GM19240 (cell line): Measurements from ENCODE around the gene KCND1.
"Not testable (repeated sequence)": the region's sequence is repeated elsewhere in the genome, so short reads cannot be mapped to it uniquely, and the experiment has no call there.

Experiments
- DNase-seq: peaks from one replicate; pipeline ENCODE4 v3.0.0; 2011; ENCODE audit warnings: low spot score; ENCODE audit not compliant: insufficient read length

The KCND1 gene

DNA sequence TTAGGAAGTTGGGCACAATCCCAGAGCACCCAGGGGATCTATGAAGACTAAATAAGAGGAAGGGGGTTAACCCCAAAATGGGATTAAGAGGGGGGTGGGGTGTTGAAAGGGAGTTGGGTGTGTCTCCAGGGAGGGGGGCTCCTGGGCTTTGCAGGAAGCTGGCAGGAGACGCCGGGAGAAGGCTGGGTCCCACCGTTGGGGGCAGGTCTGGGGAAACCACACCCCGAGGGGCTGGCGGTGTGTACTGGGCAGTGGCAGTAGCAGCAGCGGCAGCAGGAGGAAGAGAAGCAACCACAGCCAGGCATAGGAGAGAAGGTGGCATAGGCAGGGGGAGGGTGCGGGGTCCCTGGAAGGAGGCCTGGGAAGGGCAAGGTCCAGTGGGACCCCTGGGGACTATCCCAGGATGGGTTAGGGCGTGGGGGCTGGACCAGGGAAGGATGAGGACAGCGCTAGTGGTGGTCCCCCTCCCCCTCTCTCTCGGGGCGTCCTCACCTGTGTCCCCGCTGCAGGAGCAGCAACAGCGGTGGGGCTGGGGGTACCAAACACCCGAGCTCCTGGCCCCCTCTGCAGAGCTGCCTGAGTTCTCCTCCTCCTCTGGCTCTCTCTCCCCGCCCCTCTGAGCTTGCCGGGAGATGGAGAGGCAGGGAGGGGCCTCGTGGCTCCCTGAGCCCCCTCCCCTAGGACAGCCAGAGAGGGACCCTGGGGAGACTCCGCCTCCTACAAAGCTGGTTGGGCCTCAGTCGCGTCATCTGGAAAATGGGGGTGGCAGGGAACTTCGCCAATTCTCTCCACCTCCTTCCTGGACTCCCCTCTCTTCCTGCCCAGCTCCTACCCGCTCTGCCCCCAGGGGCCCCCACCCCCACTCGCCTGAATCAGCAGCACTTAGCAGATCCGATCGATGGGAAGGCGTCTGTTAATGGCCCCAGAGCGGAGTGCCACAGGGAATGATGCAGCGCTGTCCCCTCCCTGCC is at the start of gene KCND1:
KCND1 (minus strand) TSS at position 596 of the 971 bp plus-strand sequence. CDS start 1,573 bp downstream, outside the sequence.
- no peak for DNase-seq

DNA sequence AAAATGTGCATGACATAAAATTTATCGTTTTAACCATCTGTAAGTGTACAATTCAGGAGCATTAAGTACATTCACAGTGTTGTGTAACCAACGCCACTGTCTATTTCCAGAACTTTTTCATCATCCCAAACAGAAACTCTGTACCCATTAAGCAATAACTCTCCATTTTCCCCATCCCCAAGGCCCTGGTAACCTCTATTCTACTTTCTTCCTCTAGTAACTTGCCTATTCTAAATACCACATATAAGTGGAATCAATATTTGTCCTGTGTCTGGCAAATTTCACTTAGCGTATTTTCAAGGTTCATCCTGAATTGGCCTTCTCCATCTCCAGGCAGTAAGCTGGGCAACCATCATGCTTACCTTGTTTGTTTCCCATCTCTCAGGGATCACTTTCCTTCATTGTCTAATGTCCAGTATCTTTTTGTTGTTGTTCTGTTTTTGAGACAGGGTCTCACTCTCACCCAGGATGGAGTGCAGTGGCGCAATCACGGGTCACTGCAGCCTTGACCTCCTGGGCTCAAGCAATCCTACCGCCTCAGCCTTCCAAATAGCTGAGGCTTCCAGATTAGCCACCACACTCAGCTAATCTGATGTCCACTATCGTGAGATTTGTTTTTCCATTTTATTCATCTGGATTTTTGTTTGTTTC is 48.1 kb upstream of the KCND1 start:
- no peak for DNase-seq

DNA sequence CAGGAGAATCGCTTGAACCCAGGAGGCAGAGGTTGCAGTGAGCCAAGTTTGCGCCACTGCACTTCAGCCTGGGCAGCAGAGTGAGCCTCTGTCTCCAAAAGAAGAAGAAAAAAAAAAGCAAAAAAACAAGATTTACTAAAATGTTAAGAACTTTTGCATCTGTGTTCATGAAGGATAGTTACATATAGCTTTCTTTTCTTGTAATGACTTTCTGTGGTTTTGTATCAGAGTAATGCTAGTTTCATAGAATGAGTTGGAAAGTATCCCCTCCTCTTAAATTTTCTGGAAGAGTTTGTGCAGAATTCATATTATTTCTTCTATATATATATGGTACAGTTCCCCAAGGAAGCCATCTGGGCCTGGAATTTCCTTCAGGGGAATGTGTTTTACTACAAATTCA is 47.4 kb upstream of the KCND1 start:
- no peak for DNase-seq

DNA sequence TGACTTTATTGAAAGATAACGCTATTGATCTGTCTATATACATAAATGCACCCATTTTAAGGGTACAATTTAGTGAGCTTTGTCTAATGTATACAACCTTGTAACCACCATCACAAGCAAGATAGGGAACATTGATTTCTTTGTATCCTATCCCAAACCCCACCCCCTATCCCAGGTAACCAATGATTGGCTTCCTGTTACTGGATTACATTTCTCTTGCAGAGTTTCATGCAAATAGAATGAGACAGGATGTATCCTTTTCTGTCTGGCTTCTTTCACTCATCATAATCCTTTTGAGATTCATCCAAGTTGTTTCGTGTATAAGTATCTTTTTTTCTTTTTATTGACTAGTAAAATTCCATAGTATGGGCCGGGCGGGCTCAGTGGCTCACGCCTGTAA is 32.1 kb upstream of the KCND1 start:
- DNase-seq = no peak

DNA sequence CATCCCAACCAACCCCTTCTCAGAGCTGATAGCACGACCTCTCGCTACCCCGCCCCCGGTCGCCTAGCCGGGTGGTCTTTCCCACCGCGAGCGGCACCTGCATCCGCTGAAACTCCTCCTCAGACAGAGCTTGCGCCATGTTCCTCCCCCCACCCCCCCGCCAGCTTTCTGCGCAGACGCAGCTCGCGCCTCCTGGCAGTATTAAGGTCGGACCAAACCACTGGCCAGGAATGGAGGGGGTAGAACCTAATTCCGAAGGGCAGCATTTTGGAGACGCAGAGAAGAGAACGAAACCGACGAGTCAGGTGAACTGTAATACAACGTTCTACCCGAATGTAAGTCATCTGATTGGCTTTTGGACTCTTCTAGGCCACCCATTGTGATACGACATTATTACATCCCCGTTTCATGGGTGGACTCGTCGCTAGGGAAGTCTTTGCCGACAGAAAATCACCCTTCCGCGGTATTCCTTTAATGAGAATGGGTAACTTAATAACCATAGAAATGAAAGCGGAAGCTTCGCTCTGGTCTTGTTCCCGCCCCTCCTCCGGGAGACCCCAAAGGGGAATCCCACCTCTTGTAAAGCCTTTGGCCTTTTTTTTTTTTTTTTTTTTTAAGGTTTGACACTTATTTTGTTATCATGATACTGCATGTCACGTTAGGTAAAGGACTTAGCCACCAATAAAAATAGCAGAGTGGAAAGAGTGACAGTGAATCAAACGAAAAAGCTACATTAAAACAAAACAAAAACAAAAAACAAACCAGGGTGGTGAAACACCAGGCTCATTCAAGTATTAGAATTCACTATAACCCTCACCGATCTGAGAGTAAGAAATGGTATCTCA is 30.7 kb upstream of the KCND1 start, which contains the start of gene GRIPAP1:
GRIPAP1 (minus strand) TSS at position 174 of the 845 bp plus-strand sequence; CDS start at position 139, 35 bp downstream.
- DNase-seq = peak; percentile 51

DNA sequence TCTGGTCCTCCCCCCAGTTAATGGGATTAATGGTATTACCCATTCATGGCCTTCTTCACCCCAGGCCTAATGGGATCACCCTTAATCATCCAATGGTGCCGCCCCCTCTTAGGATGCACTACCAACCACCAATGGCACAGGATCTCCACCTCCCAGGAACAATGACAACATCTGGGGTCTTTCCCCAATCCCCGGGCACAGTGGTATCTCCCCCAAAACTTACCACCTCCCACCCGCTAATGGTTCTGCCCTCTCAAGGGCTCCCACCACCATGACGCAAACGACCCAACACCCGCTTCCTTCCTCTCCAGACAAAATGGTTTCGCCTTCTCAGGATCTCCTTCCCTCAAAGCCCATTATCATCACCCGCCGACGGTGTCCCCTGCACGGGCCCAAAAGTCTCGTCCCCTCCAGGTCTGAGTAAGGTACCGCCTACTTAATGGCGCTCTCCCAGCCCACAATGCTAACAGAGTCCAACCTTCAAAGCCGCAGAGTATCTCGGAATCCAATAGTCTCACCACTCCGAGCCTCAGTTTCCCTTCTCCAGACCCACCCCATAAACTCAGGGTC is 30.0 kb upstream of the KCND1 start:
- DNase-seq = no peak

DNA sequence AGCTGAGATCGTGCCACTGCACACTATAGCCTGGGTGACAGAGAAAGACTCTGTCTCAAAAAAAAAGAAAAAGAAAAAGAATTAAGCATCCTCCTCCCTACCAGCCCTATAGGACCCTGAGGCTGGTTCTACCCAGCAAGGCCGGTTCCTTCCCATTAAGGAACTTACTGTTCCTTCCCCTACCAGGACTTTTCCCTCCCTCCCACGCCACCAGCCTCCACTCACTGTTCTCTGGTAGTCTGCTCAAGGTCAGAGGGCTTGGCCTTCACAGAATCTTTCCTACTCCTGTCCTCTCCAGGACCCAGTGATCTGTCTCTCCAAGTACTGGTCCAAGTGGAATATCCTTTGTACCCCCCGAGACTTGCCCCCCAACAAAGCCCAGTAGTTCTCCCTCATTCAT is 29.0 kb upstream of the KCND1 start:
- DNase-seq = no peak

DNA sequence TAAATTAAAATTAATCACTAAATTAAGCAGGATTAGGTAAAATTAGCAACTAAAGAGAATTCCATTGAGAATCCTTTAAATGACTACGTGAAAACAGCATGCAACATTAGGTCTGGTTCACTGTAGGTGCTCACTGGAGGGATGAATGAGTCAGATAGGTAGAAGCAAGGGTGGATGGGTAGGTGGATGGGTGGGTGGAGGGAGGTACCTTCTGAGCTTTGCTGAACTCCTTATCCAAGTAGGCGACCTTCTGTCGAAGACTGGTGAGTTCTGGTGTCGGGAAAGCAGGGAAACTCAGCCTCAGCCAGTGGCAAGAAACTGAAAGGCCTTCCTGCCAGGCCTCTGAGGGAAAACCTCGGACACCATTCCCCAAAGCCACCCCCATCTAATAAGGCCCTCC is 27.4 kb upstream of the KCND1 start:
- DNase-seq = no peak

DNA sequence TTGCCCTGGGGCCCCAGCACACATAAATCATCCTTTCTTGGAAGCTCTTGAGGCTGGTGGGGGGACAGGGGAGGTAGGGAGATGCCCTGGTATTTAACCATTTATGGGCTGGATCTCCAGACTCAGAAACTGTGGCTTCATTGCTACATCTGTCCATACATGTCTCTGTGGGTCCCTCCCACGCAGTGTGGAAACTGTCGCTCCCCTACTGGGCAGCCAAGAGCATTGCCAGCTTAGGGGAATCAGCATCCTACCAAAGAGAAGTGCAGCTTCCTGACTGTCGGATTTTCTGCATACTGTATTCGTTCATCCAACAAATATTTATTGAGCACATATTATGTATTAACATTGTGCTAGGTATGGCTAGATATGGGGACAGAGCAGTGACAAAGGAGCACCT is 26.7 kb upstream of the KCND1 start:
- DNase-seq = no peak

DNA sequence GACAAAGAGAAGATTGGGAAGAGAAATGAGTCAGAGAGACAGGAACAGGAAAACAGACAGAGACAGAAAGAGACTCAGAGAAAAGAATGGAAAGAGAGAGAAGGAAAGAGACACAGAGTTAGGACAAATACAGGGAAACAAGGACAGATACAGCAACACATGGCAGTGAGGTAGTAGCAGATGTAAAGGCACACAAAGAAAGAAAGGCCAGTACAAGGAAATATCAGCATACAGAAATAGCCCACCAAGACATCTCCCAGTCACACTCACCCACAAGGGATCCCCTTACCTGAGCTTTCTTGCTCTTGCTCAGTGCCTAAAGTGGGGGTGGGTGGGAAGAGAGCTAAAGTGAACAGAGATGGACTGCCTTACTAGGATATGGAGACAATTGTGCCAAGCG is 26.2 kb upstream of the KCND1 start:
- DNase-seq = no peak

DNA sequence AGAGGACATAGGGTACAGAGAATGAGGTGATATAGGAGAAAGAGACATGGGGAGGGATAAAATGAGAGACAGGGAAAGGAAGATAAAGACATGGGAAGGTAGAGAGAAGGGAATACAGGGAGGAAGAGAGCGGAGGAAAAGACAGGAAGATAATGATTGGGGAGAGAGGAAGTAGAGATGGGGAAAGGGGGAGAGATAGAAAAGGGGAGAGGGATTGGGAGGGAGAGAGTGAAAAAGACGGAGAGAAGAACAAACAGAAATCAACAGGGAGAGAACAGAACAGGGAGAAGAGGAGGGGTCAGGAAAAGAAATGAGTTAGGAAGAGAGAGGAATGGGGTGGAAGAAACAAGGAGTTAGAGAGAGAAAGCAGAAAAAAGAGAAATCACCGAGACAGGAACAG is 25.8 kb upstream of the KCND1 start:
- DNase-seq = no peak

DNA sequence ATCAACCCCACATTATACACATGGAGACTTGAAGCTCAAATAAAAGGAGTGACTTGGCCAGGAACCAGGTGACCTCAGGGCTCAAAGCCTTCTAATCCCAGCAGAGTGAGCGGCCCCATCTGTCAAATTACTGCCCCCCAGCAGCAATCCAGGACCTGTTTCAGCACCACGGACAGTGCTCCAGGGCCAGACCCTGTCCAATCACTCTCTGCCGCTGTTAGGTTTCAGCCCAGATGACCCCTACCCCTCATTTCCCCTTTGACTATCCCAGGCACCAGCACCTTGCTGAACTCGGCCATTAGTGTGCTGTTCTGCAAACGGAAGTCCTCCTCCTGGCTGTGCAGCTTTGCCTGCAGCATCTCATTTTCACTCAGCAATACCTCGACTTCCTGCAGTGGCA is 25.3 kb upstream of the KCND1 start:
- no peak for DNase-seq

DNA sequence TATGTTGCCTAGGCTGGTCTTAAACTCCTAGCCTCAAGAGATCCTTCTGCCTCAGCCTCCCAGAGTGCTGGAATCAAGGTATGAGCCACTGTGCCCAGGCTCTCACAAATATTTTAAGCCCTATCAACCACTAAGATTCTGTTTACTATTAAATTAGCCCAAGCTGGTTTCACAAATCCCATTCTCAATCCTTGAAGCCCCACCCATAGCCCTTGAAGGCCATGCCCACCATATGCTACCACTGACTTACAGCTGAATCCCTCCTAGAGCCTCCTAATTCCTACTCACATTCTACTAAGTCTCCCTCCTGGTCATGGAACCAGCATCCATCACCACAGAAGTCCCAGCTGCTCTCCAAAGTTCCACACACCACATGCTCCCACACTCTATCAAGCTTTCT is 20.7 kb upstream of the KCND1 start:
- no peak for DNase-seq

DNA sequence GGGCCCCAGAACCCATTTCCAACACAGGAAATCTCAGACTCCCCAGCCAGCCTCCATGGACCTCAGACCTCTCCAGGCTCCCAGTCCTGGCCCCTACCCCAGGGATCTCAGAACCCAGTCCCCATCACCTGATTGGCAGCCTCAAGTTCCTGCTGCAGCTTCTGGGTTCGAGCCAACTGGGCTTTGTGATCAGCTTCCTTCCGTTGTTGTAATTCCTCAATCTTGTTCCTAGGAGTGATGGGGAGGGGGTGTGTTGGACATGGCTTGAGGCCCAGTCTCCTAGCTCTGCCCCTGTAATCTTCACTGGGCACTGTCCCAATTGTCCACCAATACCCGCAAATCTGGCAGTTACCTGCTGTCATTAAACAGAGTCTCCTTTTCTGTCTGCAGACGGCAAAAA is 17.8 kb upstream of the KCND1 start:
- DNase-seq = no peak

DNA sequence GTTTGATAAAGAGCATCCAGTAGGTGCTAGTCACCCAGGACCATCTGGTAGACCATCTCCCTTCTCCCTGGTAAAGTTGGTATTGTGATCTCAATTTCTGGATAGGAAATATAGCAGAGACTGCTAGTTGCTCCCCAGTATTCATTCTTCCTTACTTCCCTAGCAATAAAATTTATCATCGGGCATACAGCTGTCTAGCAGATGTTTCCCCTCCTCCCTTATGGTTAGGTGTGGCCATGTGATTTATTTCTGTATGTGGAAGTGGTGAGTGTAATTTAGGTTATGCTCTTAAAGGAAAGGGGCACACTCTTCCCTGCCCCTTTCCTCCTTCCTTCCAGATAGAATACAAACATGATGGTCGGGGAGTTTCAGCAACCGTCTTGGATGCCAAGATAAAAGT is 12.3 kb upstream of the KCND1 start:
- DNase-seq = no peak

DNA sequence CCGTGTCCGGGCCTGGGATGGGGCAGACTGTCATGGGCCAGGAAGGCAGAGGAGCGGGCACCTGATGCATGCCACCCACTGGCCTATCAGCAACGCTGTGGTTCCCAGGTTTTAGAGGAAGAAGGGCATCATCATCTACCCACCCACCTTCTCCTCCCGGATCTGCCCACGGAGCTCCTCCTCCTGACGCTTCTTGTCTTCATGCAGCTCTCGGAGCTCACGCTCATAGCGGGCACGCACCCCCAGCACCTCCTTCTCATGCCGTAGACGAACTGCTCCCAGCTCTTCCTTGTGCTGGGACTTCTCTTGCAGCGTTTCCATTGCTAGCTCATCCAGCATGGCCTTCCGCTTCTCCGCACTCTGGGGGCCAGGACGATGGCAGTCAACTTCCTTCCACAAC is 11.4 kb upstream of the KCND1 start:
- no peak for DNase-seq

DNA sequence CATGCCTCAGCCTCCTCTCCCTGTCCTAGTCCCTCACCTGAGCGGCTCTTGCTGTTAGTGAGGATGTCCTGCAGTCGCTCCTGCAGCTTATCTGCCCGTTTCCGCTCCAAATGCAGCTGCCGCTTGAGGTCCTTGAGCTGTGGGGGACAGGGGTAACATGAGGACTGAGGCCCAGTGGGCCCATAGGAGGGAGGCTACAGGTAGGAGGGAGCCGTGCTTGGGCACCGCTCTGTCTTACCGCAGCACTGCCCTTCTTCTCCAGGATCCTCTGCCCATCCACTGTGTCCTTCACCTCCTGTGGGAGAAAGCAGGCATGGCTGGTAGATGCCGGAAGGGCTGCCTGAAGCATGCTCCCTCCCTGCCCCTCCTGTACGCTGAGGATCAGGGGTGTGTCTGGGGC is 9.5 kb upstream of the KCND1 start:
- DNase-seq = no peak

DNA sequence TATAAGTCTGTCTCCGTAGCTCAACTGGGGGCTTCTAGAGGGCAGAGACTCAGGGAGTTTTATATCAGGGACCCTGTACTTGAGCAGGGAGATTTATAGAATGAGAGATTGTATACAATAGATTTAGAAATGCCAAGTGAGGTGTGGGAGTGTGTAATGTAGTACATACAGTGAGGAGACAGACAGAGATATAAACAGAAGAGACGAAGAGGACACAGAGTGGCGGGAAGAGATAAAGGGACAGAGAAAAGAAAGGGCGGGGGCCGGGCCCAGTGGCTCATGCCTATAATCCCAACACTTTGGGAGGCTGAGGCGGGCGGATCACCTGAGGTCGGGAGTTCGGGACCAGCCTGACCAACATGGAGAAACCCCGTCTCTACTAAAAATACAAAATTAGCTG is 8.7 kb upstream of the KCND1 start:
- not testable (repeated sequence) for DNase-seq

DNA sequence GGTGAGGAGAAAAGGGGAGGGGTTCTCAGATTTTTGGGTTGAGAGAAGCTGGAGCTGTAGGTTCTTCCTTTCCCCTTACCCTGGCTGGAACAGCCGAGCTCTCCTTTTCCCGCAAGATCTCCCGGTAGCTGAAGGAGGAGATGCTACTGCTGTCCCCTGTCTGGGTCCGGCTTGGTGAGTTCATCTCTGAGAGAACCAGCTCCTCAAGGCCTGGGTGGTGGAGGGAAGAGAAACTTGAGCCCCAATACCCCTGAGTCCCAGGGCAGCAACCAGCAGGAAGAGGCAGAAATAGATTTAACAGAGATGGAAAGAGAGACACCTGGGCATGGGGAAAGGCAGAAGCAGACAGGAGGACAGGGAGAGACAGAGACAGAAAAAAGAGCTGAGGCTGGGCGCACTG is 6.6 kb upstream of the KCND1 start:
- no peak for DNase-seq

DNA sequence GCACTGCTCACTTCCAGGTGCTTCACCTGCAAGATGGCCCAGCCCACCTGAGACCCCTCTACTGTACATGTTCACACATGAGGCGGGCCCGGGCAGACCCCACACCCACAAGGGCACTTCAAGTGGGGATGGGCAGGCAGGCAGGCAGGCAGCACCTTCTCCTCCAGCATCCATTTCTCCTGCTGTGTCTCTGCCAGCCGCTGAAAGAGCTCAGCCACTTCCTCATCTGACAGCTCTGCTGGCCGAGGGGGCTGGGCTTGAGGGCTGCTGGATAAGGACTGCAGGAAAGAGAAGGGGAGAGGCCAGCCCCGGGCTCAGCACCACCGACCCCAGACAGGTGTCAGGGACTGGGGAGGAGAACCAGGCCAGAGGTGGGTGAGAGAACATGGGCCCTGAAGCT is 4.4 kb upstream of the KCND1 start:
- DNase-seq = no peak

DNA sequence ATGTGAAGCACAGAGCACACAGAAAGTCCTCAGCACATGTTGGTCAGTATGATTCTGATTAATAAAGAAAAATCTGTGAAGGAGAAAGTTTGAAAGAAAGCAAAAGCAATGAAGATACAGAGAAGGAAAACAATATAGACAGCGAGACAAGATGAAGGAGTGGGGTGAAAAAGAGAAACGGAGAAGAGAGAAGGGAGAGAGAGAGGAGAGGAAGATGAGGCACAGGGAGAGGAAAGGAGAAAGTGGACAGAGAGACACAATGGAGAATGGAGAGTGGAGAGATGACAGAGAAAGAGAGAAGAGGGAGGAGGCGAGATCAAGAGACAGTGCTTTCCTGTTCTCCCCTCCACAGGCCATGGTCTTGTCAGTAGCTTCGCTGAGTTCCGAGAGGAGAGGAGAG is 3.9 kb upstream of the KCND1 start:
- no peak for DNase-seq
